Activated naive CD8-positive, alpha-beta T cell treated with anti-CD3 and anti-CD28 coated beads, Interleukin-2, amount 50 U/mL, for 16 hours (primary cell): ENCODE measurements around the gene TCN2.
A peak's percentile ranks its signal among the peaks of the same experiment; 100 is the strongest.
"Not testable (repeated sequence)": the region's sequence is repeated elsewhere in the genome, so short reads cannot be mapped to it uniquely, and the experiment has no call there.

ENCODE experiments used
- DNase-seq: peaks from one replicate; pipeline ENCODE4 v3.0.0-alpha.2; 2020; ENCODE audit warnings: low read depth, low spot score

Gene TCN2

DNA sequence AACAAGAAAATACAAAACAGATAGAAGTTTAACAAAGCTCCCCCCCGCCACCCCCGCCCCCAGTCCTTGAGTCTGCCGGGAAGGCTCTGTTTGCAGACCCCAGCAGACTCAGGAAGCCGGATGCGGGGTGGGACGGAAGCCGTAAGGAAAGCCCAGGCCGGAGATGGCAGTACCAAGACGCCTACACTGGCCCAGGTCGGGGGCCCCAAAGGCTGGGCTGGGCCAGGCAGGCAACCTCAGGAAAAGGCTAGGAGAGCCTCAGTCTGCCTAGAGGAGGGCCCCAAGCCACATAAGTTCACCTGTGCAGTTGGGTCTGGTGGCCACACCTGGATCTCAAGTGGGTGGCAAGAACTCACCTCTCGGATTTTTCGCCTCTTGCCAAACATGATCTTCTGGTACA is 28.5 kb upstream of the TCN2 start:
- no peak for DNase-seq

DNA sequence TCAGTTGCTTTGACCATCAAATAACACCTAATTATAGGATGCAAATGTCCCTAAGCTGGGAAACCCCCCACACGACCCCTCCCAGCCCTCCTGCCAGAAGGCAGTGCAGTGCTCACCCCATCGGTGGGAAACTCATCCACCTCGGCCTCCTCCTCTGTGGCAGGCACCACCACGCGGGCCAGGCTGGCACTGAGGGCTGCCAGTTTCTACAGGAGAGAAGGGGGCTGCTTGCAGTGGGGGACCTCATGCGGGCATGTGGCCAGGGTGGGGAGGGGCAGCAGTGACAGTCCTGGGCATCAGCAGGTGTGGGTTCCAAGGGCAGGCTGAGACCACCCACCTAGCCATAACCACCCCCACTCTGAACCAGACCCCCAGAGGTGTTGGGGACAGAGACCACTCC is 26.1 kb upstream of the TCN2 start:
- no peak for DNase-seq

DNA sequence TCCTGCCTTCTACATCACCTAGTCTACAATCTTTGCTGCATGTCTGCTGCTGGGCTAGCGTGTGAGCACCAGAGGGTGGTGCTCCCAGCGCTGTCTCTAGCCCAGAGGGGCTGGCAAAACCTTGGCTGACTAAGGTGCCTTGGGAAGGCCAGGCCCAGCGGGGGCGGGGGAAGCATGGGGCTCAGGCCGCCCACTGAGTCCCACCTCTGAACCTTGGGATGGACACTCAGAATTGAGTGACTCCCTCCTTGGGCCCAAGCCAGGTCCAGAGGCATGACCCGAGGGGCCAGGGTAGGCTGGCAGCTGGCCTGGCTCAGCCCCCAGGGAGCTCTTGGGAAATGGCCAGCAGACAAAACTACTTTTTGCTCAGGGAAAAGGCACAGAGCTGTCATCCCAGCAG is 24.9 kb upstream of the TCN2 start:
- DNase-seq: no peak

DNA sequence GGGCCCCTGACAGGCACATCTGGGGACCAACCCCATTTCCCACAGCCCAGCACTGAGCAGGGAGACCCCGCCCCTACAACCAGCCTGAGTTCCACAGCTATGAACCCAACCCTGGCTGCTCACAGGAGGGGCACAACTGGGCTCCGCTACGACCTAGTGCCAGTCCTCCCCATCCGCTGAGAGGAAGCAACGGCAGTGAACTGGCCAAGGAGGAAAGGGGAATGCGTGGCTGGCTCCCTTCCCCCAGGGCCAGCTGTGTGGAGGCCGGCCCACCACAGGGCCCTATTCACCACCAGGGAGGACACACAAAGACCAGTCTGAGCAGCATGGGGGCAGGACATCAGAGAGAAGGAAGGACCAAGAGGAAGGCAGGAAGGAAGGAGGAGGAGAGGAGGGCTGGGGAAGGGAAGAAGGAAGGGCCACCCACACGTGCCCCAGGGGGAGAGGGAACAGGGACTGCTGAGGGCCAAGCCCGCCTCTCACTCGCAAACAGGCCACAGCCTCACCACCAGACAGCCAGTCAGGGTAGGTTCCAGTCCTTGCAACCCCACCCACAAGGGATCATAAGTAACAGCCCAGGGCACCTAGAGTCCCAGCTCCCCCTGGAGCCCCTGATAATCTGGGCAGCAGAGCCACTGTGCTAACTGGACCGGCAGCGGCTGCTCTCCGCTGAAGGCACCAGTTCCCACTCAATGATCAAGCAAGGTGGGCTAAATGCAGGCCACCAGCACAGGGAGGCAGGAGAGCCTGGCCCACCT is 24.0 kb upstream of the TCN2 start:
- no peak for DNase-seq

DNA sequence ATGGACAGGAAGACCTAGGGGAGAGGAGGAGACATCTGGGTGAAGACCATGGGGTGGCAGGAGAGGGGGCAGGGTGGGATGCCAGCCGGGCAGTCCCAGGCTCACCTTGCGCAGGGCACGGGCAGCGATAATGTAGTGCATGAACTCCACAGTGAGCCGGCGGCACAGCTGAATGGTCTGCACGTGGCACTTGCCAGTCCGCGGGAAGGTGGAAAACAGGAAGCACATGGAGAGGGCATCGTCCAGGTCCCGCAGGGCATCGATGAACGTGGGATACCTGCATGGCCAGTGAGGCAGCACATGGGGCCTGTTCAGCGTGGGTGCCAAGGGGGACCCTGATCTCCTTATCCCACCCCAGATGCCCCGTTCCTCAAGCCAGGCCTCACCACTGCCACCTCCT is 22.5 kb upstream of the TCN2 start:
- no peak for DNase-seq

DNA sequence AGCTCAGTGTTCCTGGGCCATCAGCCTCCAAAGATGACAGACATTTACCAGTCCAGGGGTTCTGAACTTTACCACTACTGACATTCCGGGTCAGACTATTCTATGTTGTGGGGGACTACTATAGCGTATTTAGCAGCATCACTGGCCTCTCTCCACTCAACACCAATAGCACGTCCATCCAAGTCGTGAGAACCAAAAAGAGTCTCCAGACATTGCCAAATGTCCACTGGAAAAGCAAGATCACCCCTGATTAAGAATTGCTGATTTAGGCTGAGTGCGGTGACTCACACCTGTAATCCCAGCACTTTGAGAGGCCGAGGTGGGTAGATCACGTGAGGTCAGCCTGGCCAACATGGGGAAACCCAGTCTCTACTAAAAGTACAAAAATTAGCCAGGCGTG is 20.6 kb upstream of the TCN2 start:
- DNase-seq: no peak

DNA sequence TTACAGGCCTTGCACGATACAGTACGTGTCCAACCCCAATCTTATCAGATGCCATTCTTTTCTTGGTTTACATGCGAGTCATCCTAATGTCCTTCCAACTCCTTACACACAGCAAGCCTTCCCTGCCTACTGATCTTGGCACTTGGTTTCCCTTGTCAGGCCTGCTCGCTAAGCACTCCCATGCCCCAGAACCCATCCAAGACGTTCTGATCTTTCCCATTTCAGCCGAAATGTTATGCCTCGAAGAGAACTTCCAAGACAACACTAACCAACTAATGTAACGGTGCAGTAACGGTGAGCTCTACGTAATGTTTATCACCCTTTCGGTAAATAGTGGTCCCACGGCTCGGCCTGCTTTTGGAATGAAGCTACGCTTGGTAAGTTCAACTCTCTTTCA is 15.8 kb upstream of the TCN2 start:
- DNase-seq: no peak

DNA sequence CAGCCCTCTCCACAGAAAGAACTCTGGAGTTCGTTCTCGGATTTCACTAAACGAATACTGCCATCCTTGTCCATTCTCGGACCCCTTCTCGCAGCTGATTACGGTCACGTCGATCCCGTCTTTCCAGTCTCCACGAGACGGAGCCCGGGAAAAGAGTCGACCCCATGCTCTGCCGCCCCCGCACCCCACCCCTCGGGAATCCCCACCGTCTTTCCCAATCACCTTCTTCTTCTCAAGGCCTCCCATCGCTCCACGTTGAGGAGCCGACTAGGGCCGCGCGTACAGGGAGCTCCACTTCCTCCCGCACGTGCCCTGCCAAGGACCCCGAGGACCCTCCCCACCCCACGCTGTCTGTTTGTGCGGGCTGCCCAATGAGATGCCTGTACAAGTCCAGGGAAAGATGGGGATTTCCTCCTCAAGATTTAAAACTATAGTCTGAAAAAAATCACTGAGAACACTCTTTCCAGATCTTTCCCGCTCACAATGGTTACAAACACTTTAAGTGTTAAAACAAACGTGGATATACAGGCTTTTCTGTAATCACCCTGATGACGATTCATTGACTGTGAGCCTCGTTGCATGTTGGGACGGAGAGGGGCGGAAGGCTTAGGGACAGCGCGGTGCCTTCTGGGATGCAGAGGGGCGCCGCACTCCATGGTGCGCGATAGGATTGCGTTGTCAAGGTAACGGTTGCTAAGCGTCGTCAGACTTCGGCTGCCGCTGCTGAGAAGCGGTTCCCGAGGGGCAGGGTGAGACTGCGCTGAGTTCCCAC is 15.2 kb upstream of the TCN2 start, which contains the start of gene PES1:
TSS of gene PES1 (minus strand) at position 323 of the 772 bp plus-strand sequence. CDS start at position 246, 77 bp downstream.
- DNase-seq: peak; percentile 86

DNA sequence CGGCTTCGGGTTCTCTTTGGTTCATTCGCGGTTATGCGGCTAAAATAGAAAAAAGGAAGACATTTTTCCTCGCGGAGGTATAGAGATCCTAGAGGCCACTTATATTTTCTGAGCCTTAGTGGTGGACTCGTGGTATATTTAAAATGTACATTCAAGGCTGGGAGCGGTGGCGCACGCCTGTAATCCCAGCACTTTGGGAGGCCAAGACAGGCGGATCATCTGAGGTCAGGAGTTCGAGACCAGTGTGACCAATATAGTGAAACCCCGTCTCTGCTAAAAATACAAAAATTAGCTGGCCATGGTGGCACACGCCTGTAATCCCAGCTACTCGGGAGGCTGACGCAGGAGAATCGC is 14.6 kb upstream of the TCN2 start:
- DNase-seq: not testable (repeated sequence)

DNA sequence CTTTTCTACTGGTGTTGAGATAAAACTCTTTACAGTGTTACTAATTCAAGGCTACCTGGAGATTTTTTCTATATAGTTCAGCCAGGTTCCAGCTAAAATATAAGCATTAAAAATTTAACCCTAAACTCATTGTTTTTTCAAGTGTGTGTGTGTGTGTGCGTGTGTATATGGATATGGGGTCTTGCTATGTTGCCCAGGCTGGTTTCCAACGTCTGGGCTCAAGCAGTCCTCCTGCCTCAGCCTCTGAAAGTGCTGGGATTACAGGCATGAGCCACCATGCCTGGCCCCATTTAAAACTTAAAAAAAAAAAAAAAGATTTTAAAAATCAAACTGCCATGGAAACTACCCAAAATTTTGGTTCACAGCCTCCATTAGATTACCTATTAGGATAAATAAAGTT is 10.8 kb upstream of the TCN2 start:
- DNase-seq: no peak

DNA sequence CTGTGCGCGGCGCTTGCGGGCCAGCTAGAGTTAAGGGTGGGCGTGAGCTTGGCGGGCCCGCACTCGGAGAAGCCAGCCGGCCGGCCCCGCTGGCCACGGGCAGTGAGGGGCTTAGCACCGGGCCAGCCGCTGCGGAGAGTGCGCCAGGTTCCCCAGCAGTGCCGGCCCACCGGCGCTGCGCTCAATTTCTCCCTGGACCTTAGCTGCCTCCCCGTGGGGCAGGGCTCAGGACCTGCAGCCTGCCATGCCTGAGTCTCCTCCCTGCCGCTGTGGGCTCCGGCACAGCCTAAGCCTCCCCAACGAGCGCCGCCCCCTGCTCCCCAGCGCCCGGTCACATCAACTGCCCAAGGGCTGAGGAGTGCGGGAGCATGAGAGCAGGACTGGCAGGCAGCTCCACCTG is 10.1 kb upstream of the TCN2 start:
- DNase-seq: no peak

DNA sequence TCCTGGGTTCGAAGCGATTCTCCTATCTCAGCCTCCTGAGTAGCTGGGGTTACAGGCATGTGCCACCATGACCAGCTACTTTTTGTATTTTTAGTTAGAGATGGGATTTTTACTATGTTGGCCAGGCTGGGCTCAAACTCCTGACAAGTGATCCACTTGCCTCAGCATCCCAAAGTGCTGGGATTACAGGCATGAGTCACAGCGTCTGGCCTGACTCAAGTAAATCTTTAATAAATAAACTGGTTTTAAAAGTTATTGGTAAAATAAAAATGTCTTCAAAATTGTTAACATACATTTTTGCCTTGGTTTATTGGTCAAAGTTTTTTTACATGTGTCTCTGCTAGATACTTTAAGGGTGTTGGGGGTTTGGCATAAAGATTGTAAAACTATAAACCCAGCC is 8.0 kb upstream of the TCN2 start:
- no peak for DNase-seq

DNA sequence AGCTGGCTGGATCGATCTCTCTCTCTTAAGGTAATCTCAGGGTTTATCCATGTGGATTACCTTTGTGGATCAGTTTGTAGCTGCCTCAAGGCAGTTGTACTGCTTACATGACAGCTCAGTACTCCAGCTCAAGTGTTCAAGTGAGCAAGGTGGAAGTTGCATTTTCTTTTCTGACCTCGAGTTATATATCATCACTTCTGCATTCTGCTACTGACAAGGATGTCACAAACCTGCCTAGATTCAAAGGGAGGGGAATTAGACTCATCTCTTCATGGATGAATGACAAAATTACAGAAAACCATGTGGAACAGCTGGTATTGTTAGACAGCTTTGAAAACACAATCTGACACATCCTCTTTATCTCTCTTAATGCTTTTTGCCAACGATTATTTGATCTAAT is 6.1 kb upstream of the TCN2 start:
- DNase-seq: no peak

DNA sequence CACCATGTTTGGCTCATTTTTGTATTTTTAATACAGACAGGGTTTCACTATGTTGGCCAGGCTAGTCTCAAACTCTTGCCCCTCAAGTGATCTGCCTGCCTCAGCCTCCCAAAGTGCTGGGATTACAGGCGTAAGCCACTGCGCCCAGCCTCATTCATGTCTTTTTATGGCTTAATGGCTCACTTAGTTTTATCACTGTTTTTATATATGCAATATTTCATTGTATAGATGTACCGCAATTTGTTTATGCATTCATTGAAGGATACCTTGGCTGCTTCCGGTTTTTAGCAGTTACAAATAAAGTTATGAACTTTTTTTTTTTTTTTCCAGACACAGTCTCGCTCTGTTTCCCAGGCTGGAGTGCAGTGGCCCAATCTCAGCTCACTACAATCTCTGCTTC is 5.5 kb upstream of the TCN2 start:
- no peak for DNase-seq

DNA sequence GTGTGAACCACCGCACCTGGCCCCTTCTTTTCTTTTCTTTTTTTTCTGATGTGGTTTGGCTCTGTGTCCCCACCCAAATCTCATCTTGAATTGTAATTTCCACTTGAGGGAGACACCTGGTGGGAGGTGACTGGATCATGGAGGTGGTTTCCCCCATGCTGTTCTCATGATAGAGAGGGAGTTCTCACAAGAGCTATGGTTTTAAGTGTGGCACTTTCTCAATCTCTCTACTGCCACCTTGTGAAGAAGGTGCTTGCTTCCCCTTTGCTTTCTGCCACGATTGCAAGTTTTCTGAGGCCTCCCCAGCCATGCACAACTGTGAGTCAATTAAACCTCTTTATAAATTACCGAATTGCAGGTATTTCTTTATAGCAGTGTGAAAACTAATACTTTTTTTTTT is 4.9 kb upstream of the TCN2 start:
- DNase-seq: no peak

DNA sequence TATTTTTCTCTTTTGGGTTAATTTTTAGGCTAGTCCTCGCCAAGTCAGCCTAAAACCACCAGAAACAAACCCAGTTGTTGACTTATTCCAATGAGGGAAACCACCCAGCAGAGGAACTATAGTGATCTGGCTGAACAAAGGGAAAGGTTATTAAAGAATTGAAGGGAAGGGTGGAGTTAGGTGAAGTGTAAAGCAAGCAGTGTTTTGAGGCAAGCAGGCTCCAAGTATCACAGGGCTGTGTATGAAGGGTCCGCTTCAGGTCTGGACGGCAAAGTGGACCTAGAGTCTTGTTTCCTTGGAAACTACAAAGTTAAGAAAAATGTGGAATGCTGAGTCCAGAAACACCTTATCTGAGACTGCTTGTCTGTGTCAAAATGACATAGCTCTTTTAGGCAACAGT is 3.2 kb upstream of the TCN2 start:
- DNase-seq: no peak

DNA sequence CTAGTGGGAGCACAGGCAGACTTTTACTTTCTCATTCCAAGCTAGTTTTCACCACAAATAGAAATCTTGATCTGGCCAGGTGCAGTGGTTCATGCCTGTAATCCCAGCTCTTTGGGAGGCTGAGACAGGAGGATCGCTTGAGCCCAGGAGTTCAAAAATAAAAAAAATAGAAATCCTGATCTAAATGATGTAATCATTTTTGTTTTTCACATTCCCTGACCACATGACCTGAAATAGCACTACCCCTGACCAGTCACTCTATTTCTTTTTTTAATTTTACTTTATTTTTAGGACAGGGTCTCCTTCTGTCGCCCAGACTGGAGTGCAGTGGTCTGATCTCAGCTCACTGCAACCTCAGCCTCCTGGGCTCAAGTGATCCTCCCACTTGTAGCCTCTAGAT is 2.3 kb upstream of the TCN2 start:
- no peak for DNase-seq

DNA sequence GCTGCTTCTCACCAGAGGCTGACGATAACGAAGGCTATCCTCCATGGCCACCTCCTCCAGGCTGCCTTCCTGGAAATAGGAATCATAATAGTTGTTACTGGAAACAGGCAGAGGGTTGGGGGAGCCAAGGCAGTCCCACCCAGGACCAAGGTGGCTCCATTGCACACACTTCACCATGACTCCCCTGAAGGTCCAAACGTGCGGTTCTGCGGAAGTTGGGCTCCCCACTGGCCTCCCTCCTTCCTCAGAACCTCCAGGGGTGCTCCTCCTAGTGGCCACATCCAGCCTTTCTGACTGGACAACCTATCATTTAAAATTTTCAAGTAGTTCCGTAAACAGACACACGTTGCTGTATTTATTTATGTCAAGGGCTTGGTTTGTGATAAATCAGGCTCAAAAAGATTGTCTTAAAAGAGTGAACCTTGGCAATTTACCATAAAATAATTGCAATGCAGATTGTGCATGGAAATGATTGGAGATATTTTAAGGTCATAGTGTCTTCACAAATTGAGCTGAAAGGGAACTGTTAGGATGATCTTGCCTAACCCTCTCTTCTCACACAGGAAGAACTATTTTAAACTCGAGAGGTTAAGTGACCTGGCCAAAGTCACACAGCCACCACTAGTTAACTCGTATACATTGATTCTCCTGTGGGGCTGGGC is 1.4 kb upstream of the TCN2 start:
- no peak for DNase-seq

DNA sequence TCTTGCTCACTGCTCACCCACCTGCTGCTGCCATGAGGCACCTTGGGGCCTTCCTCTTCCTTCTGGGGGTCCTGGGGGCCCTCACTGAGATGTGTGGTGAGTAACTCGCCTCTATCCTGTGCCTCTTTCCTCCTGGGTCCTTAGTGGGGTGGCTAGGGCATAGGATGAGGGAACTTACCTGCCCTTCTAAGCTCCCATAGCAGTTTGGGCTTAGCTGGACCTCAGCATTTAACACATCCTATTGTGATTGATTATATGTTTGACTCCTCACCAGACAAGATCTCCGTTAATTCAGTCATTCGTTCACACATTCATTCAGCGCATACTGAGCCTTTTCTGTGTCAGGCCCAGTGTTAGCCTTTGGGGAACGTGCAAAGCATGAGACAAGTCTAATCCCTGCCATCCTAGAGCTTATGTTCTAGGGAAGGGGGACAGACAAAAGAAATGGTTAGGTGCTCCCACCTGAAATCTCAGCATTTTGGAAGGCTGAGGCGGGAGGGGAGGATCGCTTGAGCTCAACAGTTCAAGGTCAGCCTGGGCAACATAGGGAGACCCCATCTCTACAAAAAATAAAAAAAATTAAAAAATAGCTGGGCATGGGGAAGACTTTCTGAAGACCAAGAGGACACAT is 441 bp downstream of the TCN2 start:
- no peak for DNase-seq

DNA sequence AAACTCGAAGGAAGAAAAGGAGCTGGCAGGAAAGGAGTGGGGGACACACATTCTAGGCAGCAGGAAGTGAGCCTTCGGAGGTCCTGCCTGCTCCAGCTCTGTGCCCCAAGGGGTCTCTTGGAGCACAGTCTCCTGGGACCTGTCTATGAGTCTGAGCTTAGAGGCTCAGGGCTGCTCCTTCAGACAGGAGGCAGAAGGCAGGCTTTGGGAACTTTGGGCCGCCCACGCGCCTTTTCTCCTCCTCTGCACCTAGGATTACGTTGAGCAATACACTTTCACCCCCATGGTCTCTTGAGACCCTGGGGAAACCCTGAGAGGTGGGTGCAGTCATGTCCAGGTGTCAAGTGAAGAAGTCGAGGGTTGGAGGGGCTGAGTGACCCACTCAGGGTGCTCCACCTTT is 965 bp downstream of the TCN2 start:
- DNase-seq: no peak

DNA sequence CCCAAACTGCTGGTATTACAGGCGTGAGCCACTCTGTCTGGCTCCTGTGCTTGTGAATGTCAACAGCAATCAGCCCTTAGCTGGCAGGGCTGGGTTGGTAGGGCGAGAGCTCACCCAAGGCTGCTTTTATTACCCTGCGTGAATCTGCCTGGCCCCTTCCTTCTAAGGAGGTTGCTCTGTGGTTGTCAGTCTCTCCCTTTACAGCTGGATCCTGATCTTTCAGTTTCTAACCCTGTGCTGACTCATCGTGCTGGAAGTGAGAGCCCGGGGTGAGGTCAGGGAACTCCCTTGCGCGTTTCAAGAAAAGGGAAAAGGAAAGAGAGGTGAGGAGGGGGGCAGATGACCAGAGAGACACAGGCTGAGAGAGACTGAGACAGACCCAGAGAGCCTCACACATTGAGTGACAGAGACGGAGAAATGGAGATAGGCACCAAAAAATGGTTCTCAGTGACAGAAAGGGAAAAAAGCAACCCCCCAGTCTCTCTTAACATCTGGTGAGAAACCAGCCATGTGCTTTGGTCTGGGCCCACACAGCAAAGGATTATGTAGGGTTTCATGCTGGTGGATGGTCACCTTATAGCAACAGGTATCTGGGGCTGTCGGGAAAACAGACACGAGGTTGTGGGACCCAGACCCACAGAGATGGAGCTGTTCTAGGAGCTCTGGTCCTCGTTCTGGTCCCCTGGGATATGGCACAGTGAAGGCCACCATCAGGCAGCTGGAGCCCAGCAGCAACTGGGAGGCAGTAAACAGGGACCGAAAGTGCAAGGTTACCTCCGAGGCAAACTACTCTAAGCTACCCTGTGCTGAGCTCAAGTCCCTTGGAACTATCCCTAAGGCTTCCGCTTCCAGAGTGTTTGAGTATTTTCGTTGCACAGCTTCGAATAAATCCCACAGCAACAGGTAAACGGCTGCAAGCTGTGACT is 2.5 kb downstream of the TCN2 start:
- DNase-seq: no peak
